DND-41 (cell line): ENCODE results near the gene CD63.
"Not testable (repeated sequence)": the region's sequence is repeated elsewhere in the genome, so short reads cannot be mapped to it uniquely, and the experiment has no call there.

Experiments used
- CTCF ChIP-seq: IDR thresholded peaks from 2 replicates; pipeline ENCODE4 v1.5.1; 2012; ENCODE audit warnings: borderline replicate concordance, low read length, moderate library complexity, mild to moderate bottlenecking; ENCODE audit not compliant: poor library complexity, severe bottlenecking; ENCODE audit errors: extremely low read depth
- EZH2 ChIP-seq: IDR thresholded peaks from 3 replicates; pipeline ENCODE4 v1.6.1; 2012; ENCODE audit warnings: borderline replicate concordance, low read depth, mild to moderate bottlenecking, moderate library complexity, low read length, inconsistent platforms; ENCODE audit not compliant: severe bottlenecking

- TF ChIP-seq CTCF, EZH2: not testable (repeated sequence)
These were observed 29.8 kb upstream of the CD63 start for GRCh38 chr12:55758575-55758974.
